GM21526 (cell line): Measurements from ENCODE around the gene ZNF668.
"Not testable (repeated sequence)": the region's sequence is repeated elsewhere in the genome, so short reads cannot be mapped to it uniquely, and the experiment has no call there.

ENCODE experiments used
- ATAC-seq: cut with Tn5 transposase; IDR thresholded peaks from one replicate; pipeline ENCODE4 v1.9.1; 2021; ENCODE audit warnings: moderate library complexity; ENCODE audit not compliant: unreplicated experiment, low FRiP score

The ZNF668 gene

DNA sequence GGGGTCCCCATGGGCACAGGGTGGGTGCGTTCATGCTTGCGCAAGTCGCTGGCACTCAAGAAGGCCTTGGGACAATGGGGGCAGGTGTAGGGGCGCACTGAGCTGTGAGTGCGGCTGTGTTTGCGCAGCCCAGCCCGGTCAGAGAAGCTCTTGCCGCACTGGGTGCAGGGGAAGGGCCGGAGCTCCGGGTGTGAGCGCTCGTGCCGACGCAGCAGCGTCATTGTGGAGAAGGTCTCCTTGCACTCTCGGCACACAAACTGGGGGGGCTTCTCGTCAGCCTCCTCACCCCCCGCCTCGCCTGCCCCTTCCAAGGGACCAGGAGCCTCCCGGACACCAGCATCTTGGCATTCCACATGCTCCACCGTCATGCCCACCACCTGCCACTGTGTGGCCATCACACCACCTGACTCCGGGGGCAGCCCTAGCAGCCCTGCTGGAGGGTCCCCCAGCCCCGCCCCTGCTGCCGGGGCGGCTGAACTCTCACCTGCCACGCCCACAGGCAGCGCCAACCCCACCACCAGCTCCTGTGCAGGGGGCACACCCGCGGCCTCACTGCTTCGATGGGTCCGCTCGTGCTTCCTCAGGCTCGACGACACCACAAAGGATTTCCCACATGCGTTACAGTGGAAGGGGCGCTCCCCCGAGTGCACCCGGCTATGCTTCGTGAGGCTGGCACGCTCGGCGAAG is 12.8 kb downstream of the ZNF668 start:
- no peak for ATAC-seq

DNA sequence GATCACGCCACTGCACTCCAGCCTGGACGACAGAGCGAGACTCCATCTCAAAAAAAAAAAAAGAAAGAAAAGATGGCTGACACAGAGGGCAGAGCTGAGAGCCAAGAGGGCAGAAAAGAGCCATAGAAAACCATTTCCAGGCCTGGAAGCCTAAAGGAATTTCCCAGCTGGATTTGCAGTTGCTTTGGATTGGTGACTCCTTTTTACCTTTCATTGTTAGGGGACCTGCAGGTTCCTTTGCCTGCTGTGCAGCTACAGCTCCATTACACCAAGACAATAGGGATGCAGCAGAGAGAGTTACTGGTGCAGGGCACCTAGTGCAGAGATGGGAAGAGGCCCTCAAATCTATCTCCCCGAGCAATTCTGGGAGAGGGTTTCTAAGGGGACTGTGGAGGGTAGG is 18.4 kb downstream of the ZNF668 start:
- no peak for ATAC-seq

DNA sequence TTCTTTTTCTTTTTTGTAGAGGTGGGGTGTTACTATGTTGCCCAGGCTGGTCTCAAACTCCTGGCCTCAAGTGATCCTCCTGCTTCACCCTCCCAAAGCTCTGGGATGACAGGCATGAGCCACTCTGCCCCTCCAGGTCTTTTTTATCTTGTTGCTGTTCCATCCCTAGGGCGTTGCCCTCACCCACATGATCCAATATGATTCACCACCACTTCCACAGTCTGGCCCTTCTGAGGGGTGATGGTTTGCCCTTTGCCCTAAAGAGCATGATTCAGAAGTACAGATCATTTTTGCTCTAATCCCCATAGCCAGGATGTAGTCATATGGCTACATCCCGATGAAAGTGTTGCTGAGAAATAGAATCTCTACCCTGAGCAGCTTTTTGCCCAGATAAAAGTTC is 21.9 kb downstream of the ZNF668 start:
- no peak for ATAC-seq

DNA sequence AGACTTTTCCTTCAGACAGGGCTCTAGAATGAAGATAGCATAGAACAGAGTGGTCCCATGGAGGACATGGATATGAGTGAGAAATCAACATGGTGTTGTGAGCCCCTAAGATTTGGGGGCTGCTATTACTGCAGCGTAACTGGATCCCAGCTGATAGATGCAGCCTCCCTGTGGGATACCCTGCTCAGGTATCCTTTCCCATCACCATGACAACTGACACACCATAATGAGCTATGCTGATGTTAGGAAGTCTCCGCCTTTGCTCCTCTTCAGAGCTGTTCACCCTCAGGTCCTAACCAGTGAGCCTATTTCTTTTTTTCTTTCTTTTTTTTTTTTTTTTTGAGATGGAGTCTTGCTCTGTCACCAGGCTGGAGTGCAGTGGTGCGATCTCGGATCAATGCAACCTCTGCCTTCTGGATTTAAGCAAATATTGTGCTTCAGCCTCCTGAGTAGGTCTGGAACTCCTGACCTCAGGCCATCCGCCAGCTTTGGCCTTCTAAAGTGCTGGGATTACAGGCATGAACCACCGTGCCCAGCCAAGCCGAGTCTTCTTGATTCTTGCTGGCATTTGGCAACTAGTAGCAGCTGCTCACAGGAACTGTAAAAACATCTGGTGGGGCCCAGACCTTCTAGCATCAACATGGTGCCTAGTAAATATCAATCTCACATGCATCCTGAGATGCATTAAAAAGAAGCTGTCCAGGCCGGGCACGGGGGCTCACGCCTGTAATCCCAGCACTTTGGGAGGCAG is 23.6 kb downstream of the ZNF668 start:
- no peak for ATAC-seq

DNA sequence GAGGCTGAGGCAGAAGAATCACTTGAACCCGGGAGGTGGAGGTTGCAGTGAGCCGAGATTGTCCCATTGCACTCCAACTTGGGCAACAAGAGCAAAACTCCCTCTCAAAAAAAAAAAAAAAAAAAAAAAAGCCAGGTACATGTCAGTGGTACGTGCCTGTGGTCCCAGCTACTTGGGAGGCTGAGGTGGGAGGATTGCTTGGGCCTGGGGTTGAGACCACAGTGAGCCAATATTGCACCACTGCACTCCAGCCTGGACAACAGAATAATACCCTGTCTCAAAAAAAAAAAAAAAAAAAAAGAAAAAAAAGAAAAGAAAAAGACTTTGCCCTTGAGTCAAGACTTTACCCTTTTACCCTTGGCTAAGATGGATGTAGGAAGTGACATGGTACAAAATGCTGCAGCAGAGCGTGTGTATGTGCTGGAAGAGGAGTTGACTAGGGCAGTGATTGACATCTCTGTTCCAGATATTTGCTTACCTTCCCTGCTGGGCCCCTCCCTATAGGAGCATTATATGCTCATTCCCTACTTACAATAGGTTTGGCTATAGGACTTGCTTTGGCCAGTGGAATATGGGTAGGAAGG is 30.1 kb downstream of the ZNF668 start:
- no peak for ATAC-seq

DNA sequence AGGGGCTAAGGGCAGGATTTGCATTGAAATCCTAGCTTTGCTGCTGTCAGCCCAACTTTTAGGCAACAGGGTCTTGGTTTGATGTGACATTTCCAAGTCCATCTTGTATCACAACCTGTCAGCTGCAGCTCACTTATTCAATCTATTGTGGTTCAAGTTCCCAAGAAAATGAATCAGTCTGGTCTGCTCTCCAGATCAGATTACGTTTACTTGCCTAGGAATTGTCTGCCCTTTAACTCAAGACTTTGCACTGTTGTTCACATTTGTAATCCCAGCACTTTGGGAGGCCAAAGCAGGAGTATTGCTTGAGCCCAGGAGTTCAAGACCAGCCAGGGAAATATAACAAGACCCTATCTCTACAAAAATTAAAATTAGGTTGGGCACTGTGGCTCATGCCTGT is 30.7 kb downstream of the ZNF668 start:
- no peak for ATAC-seq

DNA sequence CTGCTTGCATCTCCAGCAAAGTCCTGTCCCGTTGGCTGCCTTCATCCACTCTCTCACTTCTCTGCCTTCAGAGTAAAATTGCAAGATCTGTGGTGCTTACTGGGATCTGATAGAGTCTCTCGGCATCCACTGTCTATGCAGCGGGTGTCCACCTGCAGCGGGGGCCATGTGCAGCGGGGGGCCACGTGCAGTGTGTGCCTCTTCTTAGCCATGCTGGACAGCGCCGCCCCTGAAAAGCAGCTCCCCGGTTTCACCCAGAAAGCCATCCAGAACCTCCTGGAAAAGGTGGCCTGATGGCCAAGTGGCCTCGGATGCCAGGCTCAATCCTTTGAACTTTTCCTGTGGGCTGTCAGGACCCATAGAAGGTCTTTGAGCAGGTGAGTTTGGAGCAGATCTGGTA is 31.2 kb downstream of the ZNF668 start:
- ATAC-seq = no peak

DNA sequence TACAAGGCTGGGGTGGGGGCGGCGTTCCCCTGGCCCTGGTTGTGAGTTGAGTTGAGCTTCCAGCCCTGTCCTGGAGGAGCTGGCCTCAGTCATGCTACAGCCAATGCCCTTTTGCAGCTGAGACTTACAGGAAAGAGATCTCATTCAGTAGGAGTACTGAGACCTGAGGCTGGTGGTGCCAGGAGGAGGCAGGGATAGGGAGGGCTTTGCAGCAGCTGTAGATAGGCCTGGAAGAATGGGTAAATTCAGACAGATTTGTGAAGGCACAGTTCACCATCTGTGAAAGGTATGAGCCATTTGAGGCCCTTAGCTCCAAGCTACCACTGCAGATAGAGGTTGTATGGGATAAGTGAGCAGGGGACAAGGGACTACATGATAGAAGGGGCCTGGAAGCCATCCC is 35.0 kb downstream of the ZNF668 start:
- no peak for ATAC-seq

DNA sequence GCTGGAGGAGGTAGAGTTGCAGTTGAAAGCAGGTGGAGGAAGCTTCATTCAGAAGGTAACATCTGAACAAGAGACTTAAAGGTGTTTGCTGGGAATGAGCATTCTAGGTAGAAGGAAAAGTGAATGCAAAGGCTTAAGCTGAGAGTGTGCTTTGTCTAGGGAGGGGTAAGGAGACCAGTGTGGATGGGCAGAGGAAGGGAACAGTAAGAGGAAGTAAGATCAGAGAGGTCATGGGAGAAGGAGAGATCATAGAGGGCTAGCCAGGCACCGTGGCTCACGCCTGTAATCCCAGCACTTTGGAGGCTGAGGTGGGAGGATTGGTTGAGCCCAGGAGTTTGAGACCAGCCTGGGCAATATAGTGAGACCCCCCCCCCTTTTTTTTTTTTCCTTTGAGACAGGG is 37.3 kb downstream of the ZNF668 start:
- no peak for ATAC-seq

DNA sequence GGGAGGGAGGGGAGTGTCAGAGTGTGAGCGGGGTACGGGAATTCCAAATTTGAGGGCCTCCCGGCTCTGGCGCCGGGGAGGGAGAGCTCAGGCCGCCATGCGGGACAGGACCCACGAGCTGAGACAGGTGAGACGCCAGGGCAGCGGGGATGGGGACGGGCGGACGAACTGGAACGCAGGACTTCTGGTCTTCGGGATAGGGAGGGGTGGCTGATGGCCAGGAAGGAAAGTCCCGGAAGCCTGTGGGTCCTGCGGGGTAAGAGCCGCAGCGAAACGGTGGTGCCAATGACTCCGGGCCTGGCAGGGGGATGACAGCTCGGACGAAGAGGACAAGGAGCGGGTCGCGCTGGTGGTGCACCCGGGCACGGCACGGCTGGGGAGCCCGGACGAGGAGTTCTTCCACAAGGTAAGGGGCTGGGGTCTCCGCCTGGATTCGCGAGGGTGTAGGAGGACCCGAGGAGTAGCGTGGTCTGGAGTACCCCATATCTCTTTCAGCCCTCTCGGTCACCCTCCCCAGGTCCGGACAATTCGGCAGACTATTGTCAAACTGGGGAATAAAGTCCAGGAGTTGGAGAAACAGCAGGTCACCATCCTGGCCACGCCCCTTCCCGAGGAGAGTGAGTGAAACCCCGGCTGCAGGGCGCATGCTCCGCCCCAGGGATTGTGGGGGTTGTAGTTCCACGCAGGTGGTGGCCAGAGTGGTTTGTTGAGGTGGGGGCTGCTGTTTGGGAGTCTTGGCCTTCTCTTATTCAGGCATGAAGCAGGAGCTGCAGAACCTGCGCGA is 40.1 kb downstream of the ZNF668 start:
- ATAC-seq = peak; percentile 38

DNA sequence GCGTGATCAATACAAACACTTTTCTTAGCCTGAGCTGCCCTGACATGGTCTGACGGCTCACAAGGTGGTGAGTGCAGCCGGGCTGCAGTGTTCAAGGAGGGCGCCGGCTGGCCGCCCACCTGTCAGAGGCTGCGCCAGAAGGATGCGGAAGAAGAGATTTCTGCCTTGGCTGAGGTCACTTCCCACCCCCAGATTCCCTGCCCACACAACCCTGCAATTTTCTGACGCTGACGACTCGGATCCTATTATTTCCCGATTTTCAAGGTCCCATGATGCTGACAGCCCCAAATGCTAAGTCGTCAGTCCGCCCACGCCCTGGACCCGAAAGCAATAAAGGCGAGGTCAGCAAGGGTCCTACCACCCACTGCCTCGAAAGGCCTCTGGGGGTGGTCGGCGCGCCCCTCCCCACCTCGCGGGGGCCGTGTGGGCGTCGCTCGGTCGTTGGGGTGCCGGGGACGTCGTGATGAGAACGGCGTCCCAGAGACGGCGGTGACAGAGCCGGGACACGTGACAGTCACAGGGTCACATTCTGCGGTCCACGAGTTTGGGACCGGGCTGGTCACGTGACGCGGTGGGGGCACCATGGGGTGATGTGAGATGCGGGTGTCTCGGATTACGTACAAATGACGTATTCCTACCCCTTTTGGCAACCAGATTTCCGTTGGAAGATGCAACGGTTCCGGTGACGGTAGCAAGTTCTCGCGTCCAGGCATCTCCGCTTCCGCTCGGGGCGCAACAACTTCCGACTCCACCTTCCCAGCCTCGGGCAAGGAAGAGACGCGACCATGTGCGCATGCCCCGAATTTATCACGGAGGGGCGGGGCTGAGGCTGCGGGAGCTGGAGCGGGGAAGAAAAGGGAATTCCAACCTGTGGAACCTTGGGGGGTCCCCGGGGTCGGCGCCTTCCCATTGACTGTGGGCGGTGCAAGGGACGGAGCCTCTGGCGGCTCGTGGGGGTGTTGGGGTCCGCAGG is 41.0 kb downstream of the ZNF668 start, which contains the start of gene STX4:
TSS of gene STX4 (plus strand) at position 823 of the 973 bp plus-strand sequence. CDS start 248 bp downstream, outside the sequence.
- ATAC-seq = peak; percentile 75

DNA sequence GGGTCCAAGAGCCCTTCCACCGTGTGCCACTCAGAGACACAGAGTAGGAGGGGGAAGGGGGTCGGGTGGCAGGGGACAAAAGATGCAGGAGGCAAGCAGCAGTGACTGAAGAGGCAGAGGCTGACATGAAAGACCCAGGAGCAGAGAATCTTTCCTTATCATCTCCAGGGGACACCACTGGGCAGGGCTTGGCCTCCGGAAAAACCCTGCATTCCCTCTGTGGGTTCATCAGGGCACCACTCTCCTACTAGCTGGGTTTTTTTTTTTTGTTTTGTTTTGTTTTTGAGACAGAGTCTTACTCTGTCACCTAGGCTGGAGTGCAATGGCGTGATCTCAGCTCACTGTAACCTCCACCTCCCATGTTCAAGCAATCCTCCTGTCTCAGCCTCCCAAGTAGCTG is 42.8 kb downstream of the ZNF668 start:
- ATAC-seq = no peak

DNA sequence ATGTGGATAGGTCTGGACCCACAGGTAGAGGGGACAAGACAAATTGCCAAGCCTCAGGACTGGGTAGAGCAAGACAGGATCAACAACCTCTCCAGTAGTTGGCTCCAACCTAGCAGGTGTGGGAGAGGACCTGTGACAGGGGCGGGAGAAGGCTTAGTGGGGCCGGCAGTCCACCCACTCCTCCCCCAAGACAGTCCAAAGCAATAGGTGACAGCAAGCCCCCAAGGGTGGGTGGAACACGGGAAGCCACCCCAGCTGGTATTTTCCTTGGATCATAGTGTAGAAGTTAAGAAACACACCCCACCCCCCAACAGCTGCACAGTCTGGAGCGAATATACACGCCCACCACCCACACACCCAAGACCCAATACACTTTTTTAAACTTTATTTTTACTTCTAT is 44.8 kb downstream of the ZNF668 start:
- no peak for ATAC-seq

DNA sequence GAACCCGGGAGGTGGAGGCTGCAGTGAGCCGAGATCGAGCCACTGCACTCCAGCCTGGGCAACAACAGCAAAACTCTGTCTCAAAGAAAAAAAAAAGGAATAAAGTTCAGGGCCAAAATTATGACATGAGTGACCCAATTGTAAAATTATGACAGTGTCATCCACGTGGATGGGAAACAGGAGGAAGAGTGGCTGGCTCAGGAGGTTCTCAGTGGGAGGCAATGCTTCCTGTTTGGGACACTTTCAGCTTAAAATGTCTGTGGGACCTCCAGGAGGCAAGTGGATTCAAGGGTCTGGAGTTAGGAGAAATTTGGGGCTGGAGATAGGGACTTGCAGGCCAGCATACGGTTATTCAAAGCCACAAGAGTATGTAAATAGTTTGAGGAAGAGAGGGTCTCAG is 48.7 kb downstream of the ZNF668 start:
- no peak for ATAC-seq

DNA sequence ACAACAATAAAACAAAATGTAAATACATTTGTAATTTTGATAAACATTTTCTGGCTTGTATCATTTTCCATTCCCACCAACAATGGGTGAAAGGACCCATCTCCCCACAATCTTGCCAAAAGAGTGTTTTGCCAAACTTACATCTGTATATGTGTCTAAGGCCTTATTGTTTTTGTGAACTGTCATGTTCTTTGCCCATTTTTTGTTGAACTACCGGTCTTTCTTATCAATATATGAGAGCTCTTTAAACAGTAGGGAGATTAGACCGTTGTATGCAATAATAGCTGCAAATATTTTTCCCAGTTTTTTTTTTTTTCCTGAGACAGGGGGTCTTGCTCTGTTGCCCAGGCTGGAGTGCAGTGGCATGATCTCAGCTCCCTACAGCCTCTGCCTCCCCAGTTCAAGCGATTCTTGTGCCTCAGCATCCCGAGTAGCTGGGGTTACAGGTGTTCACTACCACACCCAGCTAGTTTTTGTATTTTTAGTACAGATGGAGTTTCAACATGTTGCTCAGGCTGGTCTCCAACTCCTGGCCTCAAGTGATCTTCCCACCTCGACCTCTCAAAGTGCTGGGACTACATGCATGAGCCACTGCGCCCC is 50.3 kb downstream of the ZNF668 start:
- ATAC-seq = no peak

DNA sequence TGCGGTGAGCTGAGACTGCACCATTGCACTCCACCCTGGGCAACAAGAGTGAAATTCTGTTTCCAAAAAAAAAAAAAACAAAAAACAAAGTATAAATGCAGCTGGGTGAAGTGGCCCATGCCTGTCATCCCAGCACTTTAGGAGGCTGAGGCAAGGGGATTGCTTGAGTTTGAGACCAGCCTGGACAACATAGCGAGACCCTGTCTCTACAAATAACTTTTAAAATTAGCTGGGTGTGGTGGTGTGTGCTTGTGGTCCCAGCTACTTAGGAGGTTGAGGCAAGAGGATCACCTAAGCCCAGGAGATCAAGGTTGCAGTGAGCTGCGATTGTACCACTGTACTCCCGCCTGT is 50.8 kb downstream of the ZNF668 start:
- ATAC-seq = no peak

DNA sequence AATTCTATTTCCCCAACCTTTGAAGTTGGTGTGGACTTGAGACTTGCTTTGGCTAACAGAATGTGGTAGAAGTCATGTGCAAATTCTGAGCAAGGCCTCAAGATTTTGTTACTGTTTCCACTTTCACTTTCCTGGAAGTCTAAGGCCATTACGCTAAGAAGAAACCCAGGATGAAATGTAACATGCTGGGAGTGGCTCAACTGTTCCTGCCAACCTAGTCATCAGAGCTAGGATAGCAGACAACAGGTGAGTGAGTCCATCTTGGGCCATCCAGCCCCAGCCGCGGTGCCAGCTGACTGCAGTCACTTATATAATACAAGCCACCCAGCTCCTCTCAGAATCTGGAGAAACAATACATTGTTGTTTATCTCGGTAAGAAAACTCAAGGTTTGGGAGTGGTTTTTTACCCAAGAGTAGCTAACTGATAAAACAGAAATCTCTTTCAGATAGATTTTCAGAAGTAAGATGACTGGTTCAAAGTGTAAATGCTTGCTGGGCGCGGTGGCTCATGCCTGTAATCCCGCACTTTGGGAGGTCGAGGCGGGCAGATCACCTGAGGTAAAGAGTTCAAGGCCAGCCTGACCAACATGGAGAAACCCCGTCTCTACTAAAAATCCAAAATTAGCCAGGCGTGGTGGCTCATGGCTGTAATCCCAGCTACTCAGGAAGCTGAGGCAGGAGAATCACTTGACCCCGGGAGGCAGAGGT is 51.3 kb downstream of the ZNF668 start:
- no peak for ATAC-seq

DNA sequence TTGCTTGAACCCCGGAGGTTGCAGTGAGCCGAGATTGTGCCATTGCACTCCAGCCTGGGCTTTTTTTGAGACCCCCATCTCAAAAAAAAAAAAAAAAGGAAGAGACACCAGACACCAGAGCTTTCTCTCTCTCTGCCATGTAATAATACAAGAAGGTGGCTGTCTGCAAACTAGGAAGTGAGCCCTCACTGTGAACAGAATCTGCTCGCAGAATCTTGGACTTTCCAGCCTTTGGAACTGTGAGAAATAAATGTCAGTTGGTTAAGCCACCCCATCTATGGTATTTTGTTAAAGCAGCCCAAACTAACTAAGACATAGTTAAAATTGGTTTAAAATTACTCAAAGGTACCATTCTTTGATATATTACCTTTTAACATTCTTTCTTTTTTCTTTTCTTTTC is 53.5 kb downstream of the ZNF668 start:
- no peak for ATAC-seq

DNA sequence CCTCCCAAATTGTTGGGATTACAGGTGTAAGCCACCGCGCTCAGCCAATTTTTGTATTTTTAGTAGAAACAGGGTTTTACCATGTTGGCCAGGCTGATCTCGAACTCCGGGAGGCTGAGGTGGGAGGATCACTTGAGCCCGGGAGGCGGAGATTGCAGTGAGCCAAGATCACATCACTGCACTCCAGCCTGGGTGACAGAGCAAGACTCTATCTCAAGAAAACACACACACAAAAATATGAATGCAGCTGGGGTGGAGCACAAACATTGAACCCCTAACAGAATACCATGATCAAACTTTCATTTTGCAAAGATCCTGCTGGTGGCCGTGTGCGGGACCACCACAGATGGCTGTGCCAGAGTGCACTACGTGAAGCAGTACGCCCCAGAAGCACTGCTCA is 56.3 kb downstream of the ZNF668 start:
- ATAC-seq = not testable (repeated sequence)
